ENCODE data around the gene BHLHE23.

DNA sequence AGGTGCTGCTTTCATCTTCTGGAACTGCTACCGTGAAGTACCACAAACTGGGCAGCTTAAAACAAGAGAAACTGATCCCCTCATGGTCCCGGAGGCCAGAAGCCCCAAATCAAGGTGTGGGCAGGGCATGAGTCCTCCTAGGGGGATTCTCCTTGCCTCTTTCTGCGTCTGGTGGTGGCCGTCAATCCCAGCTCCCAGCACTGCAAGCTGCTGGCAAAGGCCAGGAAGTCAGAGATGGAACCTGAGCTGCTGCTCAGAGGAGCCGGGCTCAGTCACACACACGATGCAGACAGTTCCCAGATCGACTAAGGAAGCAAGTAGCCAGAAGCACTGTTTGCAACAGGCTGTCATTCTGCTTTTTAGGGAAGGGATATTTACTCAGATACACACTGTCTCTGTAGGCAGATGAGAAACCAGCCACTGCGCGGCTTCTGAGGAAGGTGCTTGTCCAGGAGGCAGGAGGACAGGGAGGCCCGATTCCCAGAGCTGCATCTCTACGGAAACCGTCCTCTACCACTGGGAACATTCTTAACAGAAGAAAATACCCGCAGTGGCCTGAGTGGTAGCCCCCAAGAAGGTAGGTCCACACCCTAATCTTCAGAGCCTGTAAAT is 15.5 kb downstream of the BHLHE23 start:
- TF ChIP-seq, protein P1, sequence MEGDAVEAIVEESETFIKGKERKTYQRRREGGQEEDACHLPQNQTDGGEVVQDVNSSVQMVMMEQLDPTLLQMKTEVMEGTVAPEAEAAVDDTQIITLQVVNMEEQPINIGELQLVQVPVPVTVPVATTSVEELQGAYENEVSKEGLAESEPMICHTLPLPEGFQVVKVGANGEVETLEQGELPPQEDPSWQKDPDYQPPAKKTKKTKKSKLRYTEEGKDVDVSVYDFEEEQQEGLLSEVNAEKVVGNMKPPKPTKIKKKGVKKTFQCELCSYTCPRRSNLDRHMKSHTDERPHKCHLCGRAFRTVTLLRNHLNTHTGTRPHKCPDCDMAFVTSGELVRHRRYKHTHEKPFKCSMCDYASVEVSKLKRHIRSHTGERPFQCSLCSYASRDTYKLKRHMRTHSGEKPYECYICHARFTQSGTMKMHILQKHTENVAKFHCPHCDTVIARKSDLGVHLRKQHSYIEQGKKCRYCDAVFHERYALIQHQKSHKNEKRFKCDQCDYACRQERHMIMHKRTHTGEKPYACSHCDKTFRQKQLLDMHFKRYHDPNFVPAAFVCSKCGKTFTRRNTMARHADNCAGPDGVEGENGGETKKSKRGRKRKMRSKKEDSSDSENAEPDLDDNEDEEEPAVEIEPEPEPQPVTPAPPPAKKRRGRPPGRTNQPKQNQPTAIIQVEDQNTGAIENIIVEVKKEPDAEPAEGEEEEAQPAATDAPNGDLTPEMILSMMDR (IDR thresholded peaks at IDR 0.05), result no peak
- no peak for TF ChIP-seq POLR2A (IDR thresholded peaks at IDR 0.05)
